ENCODE measurements around the gene LYL1.

The LYL1 gene

DNA sequence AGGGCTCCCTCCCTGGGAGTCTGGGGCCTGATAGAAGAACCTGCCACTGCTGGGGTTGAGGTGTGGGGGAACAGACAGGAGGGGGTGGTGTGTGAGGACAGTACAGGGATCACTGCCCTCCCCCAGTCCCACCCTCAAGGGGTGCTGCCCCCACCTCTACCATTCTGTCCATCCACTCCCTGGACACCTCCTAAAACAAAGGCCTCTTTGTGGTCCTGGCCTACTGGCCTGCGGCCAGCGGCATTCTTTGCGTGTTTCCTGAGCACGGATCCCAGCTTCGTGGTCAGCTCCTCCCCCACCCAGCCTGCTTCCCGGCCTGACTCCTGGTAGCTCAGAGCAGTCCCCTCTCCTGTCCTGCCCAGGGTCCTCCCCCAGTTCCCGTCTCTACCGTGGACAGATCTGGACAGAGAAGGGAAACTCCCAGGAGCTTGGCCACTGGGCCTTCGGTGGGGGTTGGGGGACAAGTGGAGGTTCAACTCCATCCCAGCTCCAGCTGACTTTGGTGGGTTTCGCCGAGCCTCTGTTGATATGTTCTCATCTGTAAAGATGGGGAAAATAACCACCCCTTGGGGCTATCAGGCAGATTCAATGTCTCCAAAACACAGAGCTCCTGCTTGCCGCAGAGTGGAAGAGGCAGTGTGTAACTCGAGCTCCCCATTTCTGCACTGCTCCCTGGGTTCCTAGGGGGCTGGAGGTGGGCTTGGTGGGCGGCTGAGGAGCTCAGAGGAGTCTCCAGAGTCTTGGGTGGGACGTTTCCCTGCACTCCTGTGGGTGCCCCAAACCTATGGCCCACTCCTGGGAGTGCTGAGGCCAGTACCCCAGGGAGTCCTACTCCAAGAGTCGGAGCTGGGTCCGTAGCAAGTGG, 48.7 kb downstream of the LYL1 start:
- DNase-seq = no peak

DNA sequence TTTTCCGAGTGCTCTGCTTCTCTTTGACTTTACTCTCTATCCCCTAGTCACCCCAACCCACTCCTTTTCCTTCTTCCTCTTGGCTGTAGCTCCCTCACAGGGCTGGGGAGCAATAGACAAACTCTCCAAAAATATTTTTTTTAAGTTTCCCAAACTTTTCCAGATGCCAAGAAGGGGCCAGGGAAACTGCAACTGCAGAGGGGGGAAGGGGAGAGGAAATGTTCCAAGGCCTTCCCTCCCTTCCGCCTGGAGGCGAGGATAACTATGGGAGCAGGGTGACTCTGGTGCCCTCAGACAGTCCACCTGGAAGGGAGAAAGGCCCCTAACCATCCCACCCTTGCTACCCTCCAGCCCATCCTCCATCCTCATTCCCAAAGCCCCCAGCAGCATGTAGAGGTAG, 49.4 kb downstream of the LYL1 start:
- DNase-seq = no peak

DNA sequence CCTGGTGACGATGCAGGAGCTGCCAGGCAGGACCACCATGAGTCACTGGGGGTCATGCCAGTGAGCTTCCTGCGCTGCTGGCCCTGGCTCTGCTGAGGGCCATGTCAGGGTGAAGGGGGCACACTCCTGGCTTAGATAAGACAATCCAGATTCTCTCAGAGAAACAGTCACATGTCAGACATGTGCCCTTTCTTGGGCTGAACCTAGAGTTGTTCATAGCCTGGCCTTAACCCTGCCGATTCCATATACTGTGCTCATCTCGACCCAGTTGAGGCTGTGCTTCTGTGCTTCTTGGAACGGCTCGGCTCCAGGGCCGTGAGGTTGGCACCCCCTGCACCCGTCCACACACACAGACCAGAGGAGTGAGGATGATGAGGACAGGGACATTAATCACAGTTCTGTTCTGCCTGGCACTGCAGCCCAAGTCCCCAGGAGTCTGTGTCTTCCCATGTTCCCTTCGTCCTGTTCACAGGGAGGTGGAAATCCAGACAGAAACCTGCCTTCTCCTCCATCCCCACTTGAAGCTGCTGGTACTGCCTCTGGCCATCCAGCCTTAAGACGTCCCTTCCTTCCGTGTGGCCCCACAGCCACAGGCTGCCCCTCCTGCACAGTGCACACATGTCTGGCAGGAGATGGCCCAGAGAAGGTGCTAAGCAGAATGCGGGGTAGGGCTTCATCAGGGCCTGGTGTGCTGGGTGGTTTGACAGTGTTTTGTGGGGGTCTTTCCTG, 50.0 kb downstream of the LYL1 start:
- DNase-seq = no peak

- no peak for DNase-seq
These were observed 51.0 kb downstream of the LYL1 start for GRCh38 chr19:13051557-13052165.

DNA sequence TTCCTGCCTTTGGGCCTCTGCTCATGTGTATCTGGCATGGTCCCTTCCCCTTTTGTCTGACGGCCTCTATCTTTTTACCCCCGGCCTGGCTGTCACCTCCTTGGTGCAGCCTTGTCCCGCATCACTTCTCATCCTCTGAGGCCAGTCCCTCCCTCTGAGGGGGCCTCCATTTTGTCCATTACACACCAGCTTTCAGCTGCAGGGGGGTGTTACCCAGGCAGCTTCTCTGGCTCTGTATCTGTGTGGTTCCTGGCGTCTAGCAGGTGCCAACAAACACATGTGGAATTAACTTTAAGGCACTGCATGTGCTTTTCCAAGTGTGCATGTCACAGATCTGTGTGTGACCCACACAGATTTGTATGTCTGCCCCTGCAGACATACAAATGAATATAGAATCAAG, 52.4 kb downstream of the LYL1 start:
- no peak for DNase-seq

All from CD4-positive, alpha-beta T cell treated with Interleukin-17A for 1 hour (primary cell).